Duodenal mucosa (tissue), 2 donors: Measurements from ENCODE around the gene GABRP.
A peak's percentile ranks its signal among the peaks of the same experiment; 100 is the strongest.

ENCODE experiments used
- H3K27ac ChIP-seq: one replicate; pipeline ENCODE4 v1.7.0; 2013; ENCODE audit warnings: low read depth, low read length
- H3K27me3 ChIP-seq, 2 donors: one replicate each; pipeline ENCODE4 v1.7.0; 2013; ENCODE audit warnings: low read length in 2 of 2, control low read depth in 1 of 2; ENCODE audit not compliant: insufficient read depth in 2 of 2, control insufficient read depth in 1 of 2
- H3K36me3 ChIP-seq, 2 donors: one replicate each; pipeline ENCODE4 v1.7.0; 2013; ENCODE audit warnings: low read length in 2 of 2, control low read depth in 1 of 2; ENCODE audit not compliant: insufficient read depth in 2 of 2, control insufficient read depth in 1 of 2
- H3K4me1 ChIP-seq, 2 donors: one replicate each; pipeline ENCODE4 v1.7.0; 2013; ENCODE audit warnings: low read length in 2 of 2, control low read depth in 1 of 2; ENCODE audit not compliant: insufficient read depth in 2 of 2, control insufficient read depth in 1 of 2
- H3K4me3 ChIP-seq, 2 donors: one replicate each; pipeline ENCODE4 v1.7.0; 2013; ENCODE audit warnings: low read length in 2 of 2, low read depth in 1 of 2
- H3K9ac ChIP-seq, 2 donors: one replicate each; pipeline ENCODE4 v1.7.0; 2013; ENCODE audit warnings: low read length in 2 of 2, low read depth in 1 of 2
- H3K9me3 ChIP-seq, 2 donors: one replicate each; pipeline ENCODE4 v1.7.0; 2013; ENCODE audit warnings: low read length in 2 of 2, control low read depth in 1 of 2; ENCODE audit not compliant: control insufficient read depth in 1 of 2

GABRP gene

DNA sequence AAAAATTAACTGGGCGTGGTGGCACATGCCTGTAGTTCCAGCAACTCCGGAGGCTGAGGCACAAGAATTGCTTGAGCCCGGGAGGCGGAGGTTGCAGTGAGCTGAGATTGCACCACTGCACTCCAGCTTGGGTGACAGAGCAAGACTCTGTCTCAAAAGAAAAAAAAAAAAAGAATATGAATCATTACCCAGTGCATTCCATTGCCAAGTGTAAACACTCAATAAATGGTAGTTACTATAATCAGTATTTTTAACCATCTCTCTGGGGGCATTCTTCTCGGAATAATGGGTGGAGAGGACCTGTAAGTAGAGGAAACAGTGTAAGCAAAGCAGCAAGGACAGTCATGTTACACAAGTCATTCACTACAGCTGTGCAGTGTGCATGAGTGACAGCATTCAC is 64.5 kb downstream of the GABRP start:
- Histone ChIP-seq H3K4me1 (no peaks in the 10 kb centered on the region), H3K4me3 (no peak overlapping the region), H3K9me3 (no peaks in the 10 kb centered on the region), H3K27ac (no peak overlapping the region), H3K36me3 (no peaks in the 10 kb centered on the region), H3K27me3 (no peaks in the 10 kb centered on the region), H3K9ac (no peak overlapping the region)

DNA sequence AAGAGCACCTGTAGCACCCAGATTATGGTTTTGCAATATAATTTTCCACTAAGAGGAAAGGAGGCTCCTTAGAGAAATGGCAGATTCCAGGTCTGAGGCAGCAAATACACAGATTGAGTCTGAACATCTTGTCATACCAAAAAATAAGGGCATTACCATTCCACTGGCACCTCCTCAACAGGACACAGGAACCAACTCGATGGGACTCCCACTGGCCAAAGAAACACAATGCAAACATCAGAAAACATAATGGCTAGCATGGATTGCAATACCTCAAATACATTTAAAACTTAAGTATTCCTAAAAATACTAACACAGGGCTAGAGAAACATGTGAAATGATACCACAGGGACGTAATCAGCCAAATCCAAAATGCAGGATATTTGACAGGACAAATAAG is 65.8 kb downstream of the GABRP start:
- H3K36me3 ChIP-seq = no peaks in the 10 kb centered on the region
- no peak overlapping the region for H3K4me3 ChIP-seq
- H3K9me3 ChIP-seq = no peaks in the 10 kb centered on the region
- no peak overlapping the region for H3K9ac ChIP-seq
- H3K4me1 ChIP-seq = no peaks in the 10 kb centered on the region
- no peaks in the 10 kb centered on the region for H3K27me3 ChIP-seq
- no peak overlapping the region for H3K27ac ChIP-seq

DNA sequence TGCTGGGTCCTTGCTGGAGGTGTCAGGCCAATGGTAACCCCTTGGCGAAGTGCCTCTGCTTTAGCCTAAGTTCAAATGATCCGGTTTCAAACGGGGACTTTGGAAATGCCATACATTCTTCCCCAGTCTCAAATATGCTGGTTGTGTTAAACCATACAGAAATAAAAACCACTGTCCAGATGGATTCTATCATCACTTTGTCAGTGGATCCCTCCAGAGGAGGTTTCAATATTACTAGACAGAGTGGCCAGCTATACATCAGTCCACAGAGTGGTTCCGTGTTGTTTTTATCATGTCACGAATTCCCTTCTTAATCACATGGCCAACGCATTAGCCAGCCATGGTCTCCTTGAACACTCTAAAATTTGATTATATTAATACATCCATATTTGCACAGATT is 71.0 kb downstream of the GABRP start:
- Histone ChIP-seq H3K9me3 (no peaks in the 10 kb centered on the region), H3K4me1 (no peaks in the 10 kb centered on the region), H3K36me3 (no peaks in the 10 kb centered on the region), H3K27me3 (no peaks in the 10 kb centered on the region), H3K27ac (no peak overlapping the region), H3K4me3 (no peak overlapping the region), H3K9ac (no peak overlapping the region)

DNA sequence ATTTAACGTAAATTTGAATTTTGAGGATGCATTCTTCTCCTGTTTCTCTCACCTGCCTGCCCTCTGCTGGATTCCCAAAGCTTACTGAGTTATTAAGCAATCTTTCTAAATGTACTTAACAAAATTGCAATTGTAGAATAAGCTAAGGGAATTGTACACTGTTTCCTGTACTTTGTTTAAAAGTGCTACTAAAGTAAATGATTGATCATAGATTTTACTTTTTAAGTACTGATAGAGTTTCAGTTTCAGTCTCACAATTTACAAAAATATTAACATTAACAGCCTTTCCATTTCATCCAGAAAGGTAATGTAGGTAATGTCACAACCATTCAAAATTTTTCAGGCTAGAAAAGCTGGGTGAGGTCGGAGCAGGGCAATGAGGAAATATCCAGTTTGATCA is 73.5 kb downstream of the GABRP start:
- Histone ChIP-seq H3K36me3 (no peaks in the 10 kb centered on the region), H3K4me3 (no peak overlapping the region), H3K27ac (no peak overlapping the region), H3K9me3 (peaks cover 3 to 12% of the 10 kb centered on the region in 2 donors), H3K4me1 (no peaks in the 10 kb centered on the region), H3K9ac (no peak overlapping the region), H3K27me3 (no peaks in the 10 kb centered on the region)

DNA sequence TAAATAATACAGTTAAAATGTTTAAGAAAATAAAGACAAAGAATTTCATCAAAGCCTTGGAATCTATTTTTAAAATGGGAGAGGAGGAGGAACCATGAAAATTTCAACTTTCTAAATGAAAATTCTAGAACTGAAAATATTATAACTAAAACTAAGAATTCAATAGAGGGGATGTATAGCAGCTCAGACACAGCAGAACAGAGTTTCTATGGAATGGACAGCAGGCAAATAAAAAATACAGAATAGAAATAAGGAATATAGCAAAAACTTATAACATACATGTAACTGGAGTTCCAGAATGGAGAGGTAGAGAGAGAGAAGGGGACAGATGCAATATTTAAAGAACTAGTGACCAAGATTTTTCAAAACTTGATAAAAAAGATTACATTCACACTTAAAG is 76.9 kb downstream of the GABRP start:
- Histone ChIP-seq H3K36me3 (no peaks in the 10 kb centered on the region), H3K4me3 (no peak overlapping the region), H3K9me3 (peaks cover 3 to 12% of the 10 kb centered on the region in 2 donors), H3K9ac (no peak overlapping the region), H3K27ac (no peak overlapping the region), H3K27me3 (peaks cover 0 to 3% of the 10 kb centered on the region in 2 donors), H3K4me1 (peaks cover 8 to 9% of the 10 kb centered on the region in 2 donors)

DNA sequence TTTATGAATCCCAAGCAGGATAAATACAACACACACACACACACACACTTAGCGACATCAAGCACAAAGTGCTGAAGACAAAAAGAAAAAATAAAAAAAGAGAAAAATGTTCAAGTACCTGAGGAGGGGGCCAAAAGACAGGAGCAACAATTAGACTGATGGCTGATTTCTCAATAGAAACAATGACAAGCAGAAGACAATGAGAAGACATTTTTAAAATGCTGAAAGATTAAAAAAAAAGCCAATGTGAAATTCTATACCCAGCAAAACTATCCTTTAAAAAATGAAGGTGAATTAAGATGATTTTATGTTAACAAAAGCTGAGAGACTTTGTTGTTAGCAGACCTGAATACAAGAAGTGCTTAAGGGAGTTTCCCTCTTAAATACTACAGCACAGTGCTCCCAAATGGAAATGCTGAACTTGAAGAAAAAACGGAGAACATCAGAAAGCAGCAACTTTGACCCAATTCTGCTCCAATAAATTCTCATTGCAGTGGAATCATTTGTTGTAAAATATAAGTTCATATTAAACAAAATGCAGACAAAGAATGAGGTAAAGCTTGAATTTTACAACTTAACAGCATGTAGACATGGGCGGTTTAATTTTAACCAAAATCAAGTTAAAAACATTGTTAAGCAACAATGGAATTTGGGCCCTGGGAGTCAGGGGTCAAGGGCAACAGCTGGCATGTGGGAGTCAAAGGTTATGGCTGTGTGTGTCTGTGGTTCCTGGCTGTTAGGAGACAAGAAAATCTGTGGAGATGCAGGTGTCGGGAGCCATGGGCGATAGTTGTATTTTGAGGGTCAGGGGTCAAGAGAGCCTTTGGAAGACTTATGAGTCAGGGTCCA is 77.5 kb downstream of the GABRP start:
- H3K9me3 ChIP-seq = peaks cover 3 to 12% of the 10 kb centered on the region in 2 donors
- H3K4me3 ChIP-seq = peak overlapping the region in 1 of 2 donors; percentile 5
- peaks cover 8 to 9% of the 10 kb centered on the region in 2 donors for H3K4me1 ChIP-seq
- H3K36me3 ChIP-seq = no peaks in the 10 kb centered on the region
- H3K27ac ChIP-seq = no peak overlapping the region
- peaks cover 0 to 3% of the 10 kb centered on the region in 2 donors for H3K27me3 ChIP-seq
- H3K9ac ChIP-seq = no peak overlapping the region

DNA sequence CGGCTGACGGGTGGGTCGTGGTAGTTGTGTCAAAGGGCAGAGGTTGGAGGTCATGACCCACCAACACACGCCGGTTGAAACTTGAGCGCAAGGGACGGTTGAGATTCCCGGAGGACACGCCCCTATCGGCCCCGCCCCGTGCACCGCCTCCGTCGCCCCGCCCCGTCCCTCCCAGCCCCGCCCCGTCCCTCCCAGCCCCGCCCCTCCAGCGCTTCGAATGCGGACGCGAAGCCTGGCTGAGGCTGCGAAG is 78.1 kb downstream of the GABRP start:
- no peak overlapping the region for H3K9ac ChIP-seq
- H3K9me3 ChIP-seq = peaks cover 3 to 12% of the 10 kb centered on the region in 2 donors
- no peak overlapping the region for H3K27ac ChIP-seq

DNA sequence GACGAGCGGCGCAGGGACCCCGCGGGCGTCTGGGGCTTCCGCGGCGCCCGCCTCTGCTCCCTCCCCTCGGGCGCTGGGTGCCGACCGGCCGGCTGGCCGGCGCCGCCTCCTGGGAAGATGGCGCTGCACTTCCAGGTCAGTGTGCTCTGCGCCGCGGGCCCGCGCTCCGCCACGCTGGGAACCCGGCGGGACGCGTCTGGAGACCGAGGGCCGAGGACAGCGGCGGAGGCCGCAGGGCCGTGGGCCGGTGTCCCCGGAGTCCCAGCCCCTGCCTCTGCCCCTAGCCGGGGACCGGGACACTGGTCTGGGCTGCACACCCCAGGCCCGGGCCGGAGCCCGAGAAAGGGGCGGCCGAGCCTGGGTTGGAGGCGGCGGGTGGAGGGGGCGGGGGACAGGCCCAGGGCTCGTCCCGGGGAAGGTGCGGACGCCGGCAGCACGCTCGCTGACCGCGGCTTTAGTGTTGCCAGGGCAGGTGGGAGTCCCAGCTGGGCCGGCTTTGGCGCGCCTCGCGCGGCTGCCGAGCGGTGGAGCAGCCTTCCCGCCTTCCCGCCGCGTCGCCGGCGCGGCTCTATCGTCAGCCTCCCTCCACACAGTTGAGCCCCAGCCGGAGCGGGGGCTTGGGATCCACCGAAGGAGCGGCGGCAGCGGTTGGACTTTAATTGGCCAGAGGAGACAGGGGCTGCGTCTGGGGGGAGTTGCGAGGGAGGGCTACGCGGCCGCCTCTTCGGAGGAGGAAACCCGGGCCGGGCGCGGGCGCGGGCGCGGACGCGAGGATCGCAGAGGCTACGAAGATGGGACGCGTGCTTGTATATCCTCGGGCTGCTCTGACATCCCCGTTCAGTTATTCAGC is 78.6 kb downstream of the GABRP start, which contains the start of gene RANBP17:
Gene RANBP17, plus strand, starts transcription at position 102 of the 850 bp plus-strand sequence.
- H3K4me1 ChIP-seq = peaks cover 8 to 9% of the 10 kb centered on the region in 2 donors
- H3K9me3 ChIP-seq = peaks cover 3 to 12% of the 10 kb centered on the region in 2 donors
- no peaks in the 10 kb centered on the region for H3K36me3 ChIP-seq
- peak within 1 kb of the TSS; percentile 25 to 29 for H3K9ac ChIP-seq
- peak within 1 kb of the TSS; percentile 59 to 76 for H3K4me3 ChIP-seq
- H3K27ac ChIP-seq = no peak within 1 kb of the TSS
- peaks cover 0 to 3% of the 10 kb centered on the region in 2 donors for H3K27me3 ChIP-seq

More for the DNA sequence above, 78.1 kb downstream of the GABRP start:
- Histone ChIP-seq H3K27me3 (peaks cover 0 to 3% of the 10 kb centered on the region in 2 donors), H3K4me3 (peak overlapping the region in 1 of 2 donors; percentile 5), H3K4me1 (peaks cover 8 to 9% of the 10 kb centered on the region in 2 donors), H3K36me3 (no peaks in the 10 kb centered on the region)

DNA sequence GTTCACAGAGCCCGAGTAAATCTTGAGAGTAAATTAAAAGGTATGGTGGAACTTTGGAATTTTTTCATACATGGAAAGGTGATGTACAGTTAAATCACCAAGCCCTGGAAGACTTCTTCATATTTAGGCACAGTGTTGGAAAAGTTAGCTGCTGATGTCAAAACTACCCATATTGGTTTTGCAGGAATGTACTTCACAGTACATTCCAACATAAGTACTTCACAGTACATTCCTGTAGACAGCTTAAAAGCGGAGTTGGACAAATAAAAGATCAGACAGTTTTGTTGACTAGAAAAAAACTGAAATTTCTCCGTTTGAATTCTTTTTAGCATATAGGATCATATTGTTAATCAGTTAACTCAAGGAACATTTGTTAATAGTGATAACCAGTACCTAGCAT is 80.1 kb downstream of the GABRP start:
- Histone ChIP-seq H3K4me1 (peaks cover 8 to 9% of the 10 kb centered on the region in 2 donors), H3K9me3 (peaks cover 3 to 12% of the 10 kb centered on the region in 2 donors), H3K9ac (no peak overlapping the region), H3K27ac (no peak overlapping the region), H3K36me3 (no peaks in the 10 kb centered on the region), H3K4me3 (no peak overlapping the region), H3K27me3 (peaks cover 0 to 3% of the 10 kb centered on the region in 2 donors)
